BLaER1 treated with 17β-estradiol and CSF1 and Interleukin-3, amounts not matched to agents 10 nM and 100 nM (cell line): ENCODE results near the gene FIG4.

ENCODE experiments used
- H3K27ac ChIP-seq, 11 experiments: shearing (Covaris generic); formaldehyde crosslinking; 2 replicates each; pipeline ENCODE4 v1.8.1; 2022
- H3K27me3 ChIP-seq, 11 experiments: shearing (Covaris generic); formaldehyde crosslinking; 2 replicates each; pipeline ENCODE4 v1.8.1; 2022
- H3K36me3 ChIP-seq, 11 experiments: shearing (Covaris generic); formaldehyde crosslinking; 2 replicates each; pipeline ENCODE4 v1.8.1; 2022
- H3K4me1 ChIP-seq, 10 experiments: shearing (Covaris generic); formaldehyde crosslinking; 2 replicates each; pipeline ENCODE4 v1.8.1; 2022
- H3K4me2 ChIP-seq, 11 experiments: shearing (Covaris generic); formaldehyde crosslinking; 2 replicates each; pipeline ENCODE4 v1.8.1; 2022
- H3K4me3 ChIP-seq, 10 experiments: shearing (Covaris generic); formaldehyde crosslinking; 2 replicates each; pipeline ENCODE4 v1.8.1; 2022
- H3K9ac ChIP-seq, 11 experiments: shearing (Covaris generic); formaldehyde crosslinking; 2 replicates each; pipeline ENCODE4 v1.8.1; 2022
- H3K9me3 ChIP-seq, 11 experiments: shearing (Covaris generic); formaldehyde crosslinking; replicated peaks in 1 of 11; 2 replicates each; pipeline ENCODE4 v1.8.1; 2022
- H4K20me1 ChIP-seq, 11 experiments: shearing (Covaris generic); formaldehyde crosslinking; 2 replicates each; pipeline ENCODE4 v1.8.1; 2022
- Cebpa-rat ChIP-seq, 11 experiments: shearing (Covaris generic); IDR thresholded peaks; 2 replicates each; pipeline ENCODE4 v1.8.1; 2022

FIG4 gene

DNA sequence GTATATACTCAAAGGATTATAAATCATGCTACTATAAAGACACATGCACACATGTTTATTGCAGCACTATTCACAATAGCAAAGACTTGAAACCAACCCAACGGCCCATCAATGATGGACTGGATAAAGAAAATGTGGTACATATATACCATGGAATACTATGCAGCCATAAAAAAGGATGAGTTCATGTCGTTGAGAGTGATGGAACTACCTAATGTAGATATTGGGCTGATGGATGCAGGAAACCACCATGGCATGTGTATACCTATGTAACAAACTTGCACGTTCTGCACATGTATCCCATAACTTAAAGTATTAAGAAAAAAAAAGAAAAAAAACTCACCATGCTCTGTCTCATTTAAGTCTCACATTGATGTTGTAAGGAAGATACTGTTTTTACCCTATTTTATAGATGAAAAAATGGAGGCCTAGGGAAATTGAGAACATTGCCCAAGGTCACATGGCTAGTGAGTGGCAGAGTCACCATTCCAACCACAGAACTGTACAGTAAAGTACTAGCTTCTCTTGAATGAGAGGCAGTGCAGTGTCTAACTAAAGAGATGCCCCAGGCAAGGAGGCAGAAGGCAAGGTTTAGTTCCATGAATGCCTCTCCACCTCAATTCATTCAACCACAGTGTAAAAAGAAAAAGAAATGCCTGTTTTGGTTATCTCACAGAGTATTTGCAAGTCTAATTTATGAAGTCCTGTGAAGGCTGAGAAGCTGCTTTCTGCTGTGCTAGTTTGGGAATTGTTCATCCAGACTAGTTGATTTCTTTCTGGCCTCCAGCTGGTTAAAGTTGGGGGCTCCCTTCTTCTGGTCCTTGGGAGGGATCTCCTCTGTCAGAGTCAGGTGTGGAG, 68.2 kb downstream of the FIG4 start:
- Histone ChIP-seq H3K9ac (no peak overlapping the region), H3K4me2 (no peak overlapping the region), H3K4me1 (no peaks in the 10 kb centered on the region), H3K4me3 (no peak overlapping the region), H4K20me1 (no peaks in the 10 kb centered on the region), H3K36me3 (peaks cover 0 to 76% (median 7%) of the 10 kb centered on the region in 11 experiments; a peak in 12 of 22 replicates), H3K9me3 (peaks cover 11 to 32% (median 25%) of the 10 kb centered on the region in 11 experiments; a peak in 19 of 22 replicates), H3K27ac (no peak overlapping the region), H3K27me3 (no peaks in the 10 kb centered on the region)
- TF ChIP-seq Cebpa-rat (IDR thresholded peaks at IDR 0.05) = no peak

DNA sequence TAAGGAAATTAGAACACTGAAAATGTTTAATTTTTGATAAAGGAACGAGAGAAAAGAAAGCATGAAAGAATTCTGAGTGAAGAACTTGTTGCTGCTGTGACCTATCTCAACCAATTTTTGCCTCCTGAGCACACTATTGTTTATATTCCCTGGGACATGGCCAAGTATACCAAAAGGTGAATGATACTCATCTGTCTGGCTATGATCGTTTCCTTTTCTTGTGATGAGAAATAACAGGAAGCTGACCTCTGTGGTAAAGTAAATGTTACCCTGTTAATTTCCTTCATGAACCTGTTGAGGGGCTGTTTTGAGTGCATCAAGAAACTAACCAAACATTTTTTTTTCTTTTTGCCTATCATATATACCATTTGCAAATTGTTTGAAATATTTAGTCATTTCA, 69.1 kb downstream of the FIG4 start:
- H3K27me3 ChIP-seq = no peaks in the 10 kb centered on the region
- no peak overlapping the region for H3K9ac ChIP-seq
- H3K9me3 ChIP-seq = peaks cover 11 to 31% (median 25%) of the 10 kb centered on the region in 11 experiments; a peak in 19 of 22 replicates
- H3K4me2 ChIP-seq = no peak overlapping the region
- peaks cover 0 to 84% (median 7%) of the 10 kb centered on the region in 11 experiments; a peak in 12 of 22 replicates for H3K36me3 ChIP-seq
- no peak for TF ChIP-seq Cebpa-rat (IDR thresholded peaks at IDR 0.05)
- no peak overlapping the region for H3K4me3 ChIP-seq
- H3K27ac ChIP-seq = no peak overlapping the region
- H4K20me1 ChIP-seq = no peaks in the 10 kb centered on the region
- no peaks in the 10 kb centered on the region for H3K4me1 ChIP-seq

DNA sequence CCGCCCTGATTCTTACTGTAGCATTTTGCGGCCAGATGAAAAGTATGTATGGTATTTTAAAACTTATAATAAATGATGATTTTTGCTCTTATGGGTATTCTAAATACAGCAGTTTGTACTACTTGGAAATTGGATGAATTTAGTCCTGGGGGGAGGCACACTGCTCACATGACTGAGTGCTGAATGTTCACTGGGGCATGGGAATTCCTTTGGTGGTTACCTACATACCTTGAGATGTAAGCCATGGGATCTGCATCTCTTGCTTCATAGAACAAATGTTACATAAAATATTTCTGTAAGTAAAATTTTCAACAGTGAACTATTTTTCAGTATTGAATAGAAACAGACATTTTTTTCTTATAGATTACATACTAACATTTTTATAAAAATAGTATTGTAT, 71.1 kb downstream of the FIG4 start:
- Histone ChIP-seq H3K27me3 (no peaks in the 10 kb centered on the region), H3K4me1 (no peaks in the 10 kb centered on the region), H3K9me3 (peaks cover 7 to 24% (median 18%) of the 10 kb centered on the region in 11 experiments; a peak in 19 of 22 replicates), H3K36me3 (peaks cover 0 to 92% (median 4%) of the 10 kb centered on the region in 11 experiments; a peak in 14 of 22 replicates), H3K4me3 (no peak overlapping the region), H3K9ac (no peak overlapping the region), H3K27ac (no peak overlapping the region), H4K20me1 (no peaks in the 10 kb centered on the region), H3K4me2 (no peak overlapping the region)
- no peak for TF ChIP-seq Cebpa-rat (IDR thresholded peaks at IDR 0.05)

DNA sequence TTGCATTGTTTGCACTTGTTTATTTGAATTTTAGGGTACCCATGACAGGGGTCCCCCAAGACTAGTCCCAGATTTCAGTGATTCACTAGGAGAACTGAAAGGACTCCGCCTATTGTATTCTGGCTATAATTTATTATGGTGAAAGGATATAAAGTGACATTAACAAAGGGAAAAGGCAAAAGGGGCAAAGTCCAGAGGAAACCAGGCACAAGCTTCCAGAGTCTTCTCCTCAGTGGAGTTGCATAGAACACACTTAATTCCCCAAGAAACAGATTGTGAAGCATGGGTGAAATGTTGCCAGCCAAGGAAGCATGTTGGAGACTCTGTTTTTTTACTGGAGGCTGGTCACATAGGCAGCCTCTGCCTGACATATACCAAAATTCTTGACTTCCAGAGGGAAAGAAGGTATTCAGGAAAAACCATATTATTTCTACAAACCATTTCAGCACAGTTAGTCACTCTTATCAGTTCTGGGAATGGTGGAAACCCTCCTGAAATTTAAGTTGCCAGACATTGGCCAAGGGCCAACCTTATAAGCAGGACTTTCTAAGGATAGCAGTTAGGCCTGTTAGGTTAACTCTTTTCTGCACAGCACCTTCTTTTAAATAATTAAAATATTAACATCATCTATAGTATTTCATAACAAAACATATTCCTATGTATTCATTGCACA, 71.8 kb downstream of the FIG4 start:
- peaks cover 2 to 92% (median 10%) of the 10 kb centered on the region in 11 experiments; a peak in 14 of 22 replicates for H3K36me3 ChIP-seq
- H3K27me3 ChIP-seq = no peaks in the 10 kb centered on the region
- no peak overlapping the region for H3K4me3 ChIP-seq
- no peak overlapping the region for H3K27ac ChIP-seq
- TF ChIP-seq Cebpa-rat (IDR thresholded peaks at IDR 0.05) = no peak
- H3K4me1 ChIP-seq = no peaks in the 10 kb centered on the region
- no peaks in the 10 kb centered on the region for H4K20me1 ChIP-seq
- H3K9ac ChIP-seq = no peak overlapping the region
- H3K9me3 ChIP-seq = peaks cover 5 to 16% (median 14%) of the 10 kb centered on the region in 11 experiments; a peak in 17 of 22 replicates
- H3K4me2 ChIP-seq = no peak overlapping the region

DNA sequence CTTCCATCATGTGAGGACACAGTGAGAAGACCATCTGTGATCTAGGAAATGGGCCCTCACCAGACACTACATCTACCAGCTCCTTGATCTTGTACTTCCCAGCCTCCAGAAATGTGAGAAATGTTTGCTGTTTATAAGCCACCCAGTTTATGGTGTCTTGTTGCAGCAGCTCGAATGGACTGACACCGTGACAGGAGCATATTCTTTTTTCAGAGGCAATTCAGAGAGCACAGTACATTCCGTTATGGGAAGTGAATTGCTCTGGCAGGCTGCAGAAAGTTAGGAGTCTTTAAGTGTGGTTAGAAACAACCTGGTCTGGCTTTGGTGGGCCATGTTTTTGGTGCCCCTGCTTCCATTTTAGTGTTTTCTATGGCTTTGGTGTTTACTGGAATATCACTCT, 75.1 kb downstream of the FIG4 start:
- no peak overlapping the region for H3K9ac ChIP-seq
- TF ChIP-seq Cebpa-rat (IDR thresholded peaks at IDR 0.05) = no peak
- no peaks in the 10 kb centered on the region for H4K20me1 ChIP-seq
- H3K27ac ChIP-seq = no peak overlapping the region
- no peak overlapping the region for H3K4me2 ChIP-seq
- H3K9me3 ChIP-seq = peaks cover 0 to 11% (median 0%) of the 10 kb centered on the region in 11 experiments; a peak in 4 of 22 replicates
- H3K36me3 ChIP-seq = peaks cover 4 to 94% (median 13%) of the 10 kb centered on the region in 11 experiments; a peak in 13 of 22 replicates
- peaks cover 0 to 20% (median 12%) of the 10 kb centered on the region in 10 experiments; a peak in 10 of 20 replicates for H3K4me1 ChIP-seq
- H3K27me3 ChIP-seq = no peaks in the 10 kb centered on the region
- no peak overlapping the region for H3K4me3 ChIP-seq

DNA sequence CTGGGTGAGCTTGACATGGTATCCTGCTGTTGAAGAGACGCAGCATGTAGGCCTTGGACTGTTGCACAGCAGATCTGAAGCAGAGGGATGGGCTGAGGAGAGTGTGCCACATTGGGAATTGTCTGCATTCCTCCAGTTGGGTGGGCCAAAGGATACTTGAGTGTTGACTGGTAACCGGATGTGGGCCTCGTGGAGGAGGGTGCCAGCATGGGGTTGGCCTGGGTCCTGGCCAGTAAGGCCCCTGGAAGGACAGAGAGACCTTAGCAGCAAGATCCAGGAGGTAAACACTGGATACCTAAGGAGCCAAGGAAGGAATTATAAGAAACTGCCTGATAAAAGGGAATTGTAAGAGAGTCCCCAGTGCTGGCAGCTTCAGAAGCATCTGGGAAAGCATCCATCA, 76.9 kb downstream of the FIG4 start:
- H3K27me3 ChIP-seq = no peaks in the 10 kb centered on the region
- no peak for TF ChIP-seq Cebpa-rat (IDR thresholded peaks at IDR 0.05)
- peaks cover 0 to 25% (median 0%) of the 10 kb centered on the region in 11 experiments; a peak in 9 of 22 replicates for H3K9me3 ChIP-seq
- H4K20me1 ChIP-seq = no peaks in the 10 kb centered on the region
- no peak overlapping the region for H3K4me2 ChIP-seq
- H3K4me1 ChIP-seq = peaks cover 0 to 38% (median 26%) of the 10 kb centered on the region in 10 experiments; a peak in 17 of 20 replicates
- no peak overlapping the region for H3K4me3 ChIP-seq
- no peak overlapping the region for H3K9ac ChIP-seq
- H3K27ac ChIP-seq = no peak overlapping the region
- peaks cover 4 to 77% (median 13%) of the 10 kb centered on the region in 11 experiments; a peak in 13 of 22 replicates for H3K36me3 ChIP-seq

DNA sequence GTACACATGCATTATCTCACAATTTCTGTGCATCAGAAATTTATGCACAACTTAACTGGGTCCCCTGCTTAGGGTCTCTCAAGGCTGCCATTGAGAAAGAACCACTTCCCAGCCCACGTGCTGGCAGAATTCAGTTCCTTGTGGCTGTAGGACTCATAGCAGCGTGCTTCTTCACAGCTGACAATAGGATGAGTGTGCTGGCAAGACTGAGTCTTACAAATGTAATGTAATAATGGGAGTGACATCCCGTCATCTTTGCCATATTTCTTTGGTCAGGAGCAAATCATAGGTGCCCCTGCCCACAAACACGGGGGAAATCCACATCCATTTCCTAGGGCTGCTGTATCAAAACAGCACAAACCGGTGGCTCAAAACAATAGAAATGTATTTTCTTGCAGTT, 77.4 kb downstream of the FIG4 start:
- H3K36me3 ChIP-seq = peaks cover 4 to 72% (median 13%) of the 10 kb centered on the region in 11 experiments; a peak in 13 of 22 replicates
- H3K4me3 ChIP-seq = no peak overlapping the region
- no peak for TF ChIP-seq Cebpa-rat (IDR thresholded peaks at IDR 0.05)
- no peak overlapping the region for H3K9ac ChIP-seq
- no peaks in the 10 kb centered on the region for H3K27me3 ChIP-seq
- H3K9me3 ChIP-seq = peaks cover 0 to 27% (median 0%) of the 10 kb centered on the region in 11 experiments; a peak in 9 of 22 replicates
- H4K20me1 ChIP-seq = no peaks in the 10 kb centered on the region
- no peak overlapping the region for H3K27ac ChIP-seq
- no peak overlapping the region for H3K4me2 ChIP-seq
- H3K4me1 ChIP-seq = peaks cover 0 to 40% (median 26%) of the 10 kb centered on the region in 10 experiments; a peak in 17 of 20 replicates

DNA sequence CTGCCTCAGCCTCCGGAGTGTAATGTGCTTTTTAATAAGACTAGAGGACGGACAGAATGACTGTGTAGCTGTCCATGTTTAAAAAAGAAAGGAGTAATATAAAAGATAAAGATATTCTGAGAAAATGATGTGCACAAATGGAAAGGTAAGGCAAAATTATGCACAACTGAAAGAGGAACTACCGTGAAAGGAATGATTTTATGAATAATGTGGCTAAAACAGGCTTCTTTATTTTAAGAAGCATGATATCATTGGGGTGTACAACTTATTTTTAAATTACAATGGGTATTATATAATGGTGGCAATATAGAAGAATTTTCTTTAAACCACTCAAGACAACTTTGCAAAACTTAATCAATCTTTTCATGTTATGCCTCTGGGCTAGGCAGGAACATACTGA, 78.1 kb downstream of the FIG4 start:
- Histone ChIP-seq H3K9me3 (peaks cover 0 to 27% (median 0%) of the 10 kb centered on the region in 11 experiments; a peak in 9 of 22 replicates), H3K9ac (no peak overlapping the region), H3K27me3 (no peaks in the 10 kb centered on the region), H3K4me3 (no peak overlapping the region), H3K4me1 (peaks cover 0 to 40% (median 26%) of the 10 kb centered on the region in 10 experiments; a peak in 17 of 20 replicates), H3K27ac (peak overlapping the region in 1 of 11 experiments; percentile 27; a peak in 2 of 22 replicates), H3K36me3 (peaks cover 4 to 65% (median 13%) of the 10 kb centered on the region in 11 experiments; a peak in 13 of 22 replicates), H4K20me1 (no peaks in the 10 kb centered on the region), H3K4me2 (peak overlapping the region in 4 of 11 experiments; percentile 17 to 39 (median 21); a peak in 4 of 22 replicates)
- no peak for TF ChIP-seq Cebpa-rat (IDR thresholded peaks at IDR 0.05)

DNA sequence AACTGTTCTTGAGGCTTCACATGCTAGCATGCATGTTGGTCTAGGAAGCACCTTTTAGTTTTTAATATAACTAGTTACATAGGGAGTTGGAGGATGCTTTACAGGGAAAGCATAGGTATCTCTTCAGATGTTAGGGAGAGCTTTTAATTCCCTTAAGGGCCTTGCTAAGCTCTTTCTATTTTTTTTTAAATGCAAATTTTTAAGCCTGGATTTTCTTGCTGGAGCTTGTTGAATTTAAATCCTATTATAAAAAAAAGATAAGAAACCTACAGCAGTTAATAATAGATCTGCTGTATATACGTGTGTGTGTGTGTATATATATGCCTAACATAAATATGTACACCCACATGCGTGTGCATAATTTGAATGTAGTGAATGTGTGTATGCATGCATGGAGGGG, 79.0 kb downstream of the FIG4 start:
- Histone ChIP-seq H3K4me2 (peak overlapping the region in 1 of 11 experiments; percentile 24; a peak in 1 of 22 replicates), H3K9me3 (peaks cover 0 to 27% (median 0%) of the 10 kb centered on the region in 11 experiments; a peak in 9 of 22 replicates), H4K20me1 (no peaks in the 10 kb centered on the region), H3K9ac (no peak overlapping the region), H3K4me3 (no peak overlapping the region), H3K27ac (no peak overlapping the region; a peak in 1 of 22 replicates), H3K36me3 (peaks cover 4 to 56% (median 13%) of the 10 kb centered on the region in 11 experiments; a peak in 13 of 22 replicates), H3K27me3 (no peaks in the 10 kb centered on the region), H3K4me1 (peaks cover 0 to 40% (median 26%) of the 10 kb centered on the region in 10 experiments; a peak in 17 of 20 replicates)
- TF ChIP-seq Cebpa-rat (IDR thresholded peaks at IDR 0.05) = no peak
